ENCODE results near the gene OSBP2.

The OSBP2 gene

DNA sequence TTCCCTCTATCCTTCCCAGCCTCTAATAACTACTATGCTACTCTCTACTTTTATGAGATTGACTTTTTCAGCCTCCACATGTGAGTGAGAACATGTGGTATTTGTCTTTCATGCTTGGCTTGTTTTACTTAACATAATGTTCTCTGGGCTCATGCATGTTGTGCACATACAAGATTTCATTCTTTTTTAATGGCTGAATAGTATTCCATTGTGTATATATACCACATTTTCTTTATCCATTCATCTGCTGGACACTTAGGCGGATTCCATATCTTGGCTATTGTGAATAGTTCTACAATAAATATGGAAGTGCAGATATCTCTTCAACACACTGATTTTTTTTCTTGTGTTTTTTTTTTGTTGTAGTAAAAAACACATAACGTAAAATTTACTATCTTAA, 19.4 kb downstream of the OSBP2 start:
- H3K4me1 ChIP-seq (ENCODE audit: insufficient read depth, low read length, severe bottlenecking), result no peaks in the 10 kb centered on the region
- H3K27ac ChIP-seq (ENCODE audit: low read depth, low read length, poor library complexity, severe bottlenecking), result no peak overlapping the region
- H3F3A ChIP-seq (ENCODE audit: insufficient read depth, low read length), result no peaks in the 10 kb centered on the region
- no peak overlapping the region for H3K4me3 ChIP-seq (ENCODE audit: low read depth, low read length, poor library complexity, severe bottlenecking)
- no peak overlapping the region for H2AFZ ChIP-seq (ENCODE audit: low read length)
- H3K79me2 ChIP-seq (ENCODE audit: insufficient read depth, low read length), result no peaks in the 10 kb centered on the region
- H3K36me3 ChIP-seq (ENCODE audit: insufficient read depth, low read length), result no peaks in the 10 kb centered on the region
- H3K9me2 ChIP-seq (ENCODE audit: low read depth, low read length), result no peaks in the 10 kb centered on the region
- no peaks in the 10 kb centered on the region for H4K20me1 ChIP-seq (ENCODE audit: insufficient read depth, low read length)
- H3K9ac ChIP-seq (ENCODE audit: low read length), result no peak overlapping the region
- no peak overlapping the region for H3K4me2 ChIP-seq (ENCODE audit: low read length)
- no peak for TF ChIP-seq EZH2 (IDR thresholded peaks at IDR 0.05; ENCODE audit: borderline replicate concordance, low read length)
- H3K9me3 ChIP-seq (ENCODE audit: low read length), result no peaks in the 10 kb centered on the region
- H3K27me3 ChIP-seq (ENCODE audit: insufficient read depth, low read length), result no peaks in the 10 kb centered on the region

DNA sequence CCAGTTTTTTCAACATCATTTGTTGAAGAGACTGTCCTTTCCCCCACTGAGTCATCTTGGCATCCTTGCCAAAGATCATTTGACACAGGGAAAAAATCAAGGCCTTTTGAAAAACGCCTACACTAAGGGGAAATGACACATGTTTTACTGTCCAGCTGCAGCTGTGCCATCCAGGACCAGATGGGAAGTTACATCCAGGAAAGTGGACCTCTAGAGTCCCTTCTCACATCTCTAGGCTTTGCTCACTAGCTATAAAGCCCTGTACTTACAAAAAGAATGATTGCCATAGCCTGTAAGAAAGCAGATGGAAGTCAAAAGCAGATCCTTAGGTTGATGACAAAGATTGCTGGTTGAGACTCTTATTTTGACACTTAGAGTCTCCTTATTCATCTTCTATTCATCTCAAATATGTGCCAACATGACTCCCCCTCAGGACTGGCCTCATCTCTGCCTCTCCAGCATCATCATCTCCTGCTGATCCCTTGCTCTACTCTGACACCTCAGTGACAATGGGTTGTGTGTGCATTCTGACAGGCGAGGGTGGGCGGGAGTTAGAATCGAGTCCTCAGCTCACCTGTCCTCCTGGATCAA, 22.8 kb downstream of the OSBP2 start:
- H3K27me3 ChIP-seq (ENCODE audit: insufficient read depth, low read length), result no peaks in the 10 kb centered on the region
- H3K9ac ChIP-seq (ENCODE audit: low read length), result no peak overlapping the region
- H3K9me2 ChIP-seq (ENCODE audit: low read depth, low read length), result no peaks in the 10 kb centered on the region
- no peak overlapping the region for H2AFZ ChIP-seq (ENCODE audit: low read length)
- H3F3A ChIP-seq (ENCODE audit: insufficient read depth, low read length), result no peaks in the 10 kb centered on the region
- no peaks in the 10 kb centered on the region for H4K20me1 ChIP-seq (ENCODE audit: insufficient read depth, low read length)
- H3K4me2 ChIP-seq (ENCODE audit: low read length), result no peak overlapping the region
- H3K36me3 ChIP-seq (ENCODE audit: insufficient read depth, low read length), result no peaks in the 10 kb centered on the region
- H3K9me3 ChIP-seq (ENCODE audit: low read length), result no peaks in the 10 kb centered on the region
- TF ChIP-seq EZH2 (IDR thresholded peaks at IDR 0.05; ENCODE audit: borderline replicate concordance, low read length), result no peak
- H3K79me2 ChIP-seq (ENCODE audit: insufficient read depth, low read length), result no peaks in the 10 kb centered on the region
- no peak overlapping the region for H3K27ac ChIP-seq (ENCODE audit: low read depth, low read length, poor library complexity, severe bottlenecking)
- no peak overlapping the region for H3K4me3 ChIP-seq (ENCODE audit: low read depth, low read length, poor library complexity, severe bottlenecking)
- H3K4me1 ChIP-seq (ENCODE audit: insufficient read depth, low read length, severe bottlenecking), result no peaks in the 10 kb centered on the region

DNA sequence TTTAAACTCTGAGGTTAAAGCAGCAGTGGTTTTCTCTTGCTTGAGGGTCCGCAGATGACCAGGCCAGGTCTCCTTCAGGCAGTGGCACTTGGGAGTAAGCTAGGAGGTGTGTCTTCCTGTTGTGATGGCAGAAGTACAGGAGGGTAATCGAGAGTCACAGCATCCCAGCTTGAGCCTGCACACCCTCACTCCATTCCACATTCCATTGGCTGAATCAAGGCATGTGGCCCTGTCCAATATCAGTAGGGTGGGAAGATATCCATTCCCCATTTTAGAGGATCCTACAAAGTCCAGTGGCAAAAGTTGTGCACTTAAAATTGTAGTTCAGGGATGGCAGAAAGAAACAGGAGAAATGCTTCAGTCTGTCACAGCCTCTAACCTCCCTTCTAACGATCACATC, 23.3 kb downstream of the OSBP2 start:
- no peaks in the 10 kb centered on the region for H4K20me1 ChIP-seq (ENCODE audit: insufficient read depth, low read length)
- H3K4me2 ChIP-seq (ENCODE audit: low read length), result no peak overlapping the region
- H3K27me3 ChIP-seq (ENCODE audit: insufficient read depth, low read length), result no peaks in the 10 kb centered on the region
- no peak overlapping the region for H2AFZ ChIP-seq (ENCODE audit: low read length)
- H3K27ac ChIP-seq (ENCODE audit: low read depth, low read length, poor library complexity, severe bottlenecking), result no peak overlapping the region
- H3K9me2 ChIP-seq (ENCODE audit: low read depth, low read length), result no peaks in the 10 kb centered on the region
- H3K4me1 ChIP-seq (ENCODE audit: insufficient read depth, low read length, severe bottlenecking), result no peaks in the 10 kb centered on the region
- TF ChIP-seq, protein P1, sequence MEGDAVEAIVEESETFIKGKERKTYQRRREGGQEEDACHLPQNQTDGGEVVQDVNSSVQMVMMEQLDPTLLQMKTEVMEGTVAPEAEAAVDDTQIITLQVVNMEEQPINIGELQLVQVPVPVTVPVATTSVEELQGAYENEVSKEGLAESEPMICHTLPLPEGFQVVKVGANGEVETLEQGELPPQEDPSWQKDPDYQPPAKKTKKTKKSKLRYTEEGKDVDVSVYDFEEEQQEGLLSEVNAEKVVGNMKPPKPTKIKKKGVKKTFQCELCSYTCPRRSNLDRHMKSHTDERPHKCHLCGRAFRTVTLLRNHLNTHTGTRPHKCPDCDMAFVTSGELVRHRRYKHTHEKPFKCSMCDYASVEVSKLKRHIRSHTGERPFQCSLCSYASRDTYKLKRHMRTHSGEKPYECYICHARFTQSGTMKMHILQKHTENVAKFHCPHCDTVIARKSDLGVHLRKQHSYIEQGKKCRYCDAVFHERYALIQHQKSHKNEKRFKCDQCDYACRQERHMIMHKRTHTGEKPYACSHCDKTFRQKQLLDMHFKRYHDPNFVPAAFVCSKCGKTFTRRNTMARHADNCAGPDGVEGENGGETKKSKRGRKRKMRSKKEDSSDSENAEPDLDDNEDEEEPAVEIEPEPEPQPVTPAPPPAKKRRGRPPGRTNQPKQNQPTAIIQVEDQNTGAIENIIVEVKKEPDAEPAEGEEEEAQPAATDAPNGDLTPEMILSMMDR (IDR thresholded peaks at IDR 0.05; ENCODE audit: low read length), result no peak
- no peak for TF ChIP-seq EZH2 (IDR thresholded peaks at IDR 0.05; ENCODE audit: borderline replicate concordance, low read length)
- H3K4me3 ChIP-seq (ENCODE audit: low read depth, low read length, poor library complexity, severe bottlenecking), result no peak overlapping the region
- no peaks in the 10 kb centered on the region for H3F3A ChIP-seq (ENCODE audit: insufficient read depth, low read length)
- H3K79me2 ChIP-seq (ENCODE audit: insufficient read depth, low read length), result no peaks in the 10 kb centered on the region
- no peaks in the 10 kb centered on the region for H3K36me3 ChIP-seq (ENCODE audit: insufficient read depth, low read length)
- H3K9me3 ChIP-seq (ENCODE audit: low read length), result no peaks in the 10 kb centered on the region
- no peak overlapping the region for H3K9ac ChIP-seq (ENCODE audit: low read length)

DNA sequence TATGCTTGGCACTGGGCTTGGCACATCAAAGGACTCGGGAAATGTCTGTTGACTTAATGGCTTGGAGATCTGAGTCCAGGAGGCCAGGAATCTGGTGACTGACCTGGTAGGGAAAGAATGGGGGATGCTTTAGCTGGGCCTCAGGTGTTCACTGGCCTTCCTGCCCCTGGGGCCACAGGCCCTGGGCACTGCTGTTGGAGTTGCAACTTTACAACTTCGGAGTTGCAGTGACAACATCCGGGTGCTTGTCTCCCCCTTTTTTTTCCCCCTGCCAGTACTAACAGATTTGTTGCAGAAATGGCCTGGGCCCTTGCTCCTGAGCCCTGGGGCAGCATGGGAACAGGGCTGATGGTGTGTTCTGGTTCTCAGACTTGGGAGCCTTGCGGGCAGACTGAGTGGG, 23.8 kb downstream of the OSBP2 start:
- no peak overlapping the region for H3K27ac ChIP-seq (ENCODE audit: low read depth, low read length, poor library complexity, severe bottlenecking)

More for the DNA sequence above, 23.8 kb downstream of the OSBP2 start:
- no peaks in the 10 kb centered on the region for H3K4me1 ChIP-seq (ENCODE audit: insufficient read depth, low read length, severe bottlenecking)
- TF ChIP-seq, protein P1 (IDR thresholded peaks at IDR 0.05; ENCODE audit: low read length), result no peak
- TF ChIP-seq EZH2 (IDR thresholded peaks at IDR 0.05; ENCODE audit: borderline replicate concordance, low read length), result no peak
- no peak overlapping the region for H3K9ac ChIP-seq (ENCODE audit: low read length)
- H3K9me2 ChIP-seq (ENCODE audit: low read depth, low read length), result no peaks in the 10 kb centered on the region
- no peak overlapping the region for H3K4me3 ChIP-seq (ENCODE audit: low read depth, low read length, poor library complexity, severe bottlenecking)
- no peaks in the 10 kb centered on the region for H3K36me3 ChIP-seq (ENCODE audit: insufficient read depth, low read length)
- no peaks in the 10 kb centered on the region for H3K9me3 ChIP-seq (ENCODE audit: low read length)
- no peaks in the 10 kb centered on the region for H3K79me2 ChIP-seq (ENCODE audit: insufficient read depth, low read length)
- H2AFZ ChIP-seq (ENCODE audit: low read length), result no peak overlapping the region
- no peaks in the 10 kb centered on the region for H3F3A ChIP-seq (ENCODE audit: insufficient read depth, low read length)
- H3K27me3 ChIP-seq (ENCODE audit: insufficient read depth, low read length), result no peaks in the 10 kb centered on the region
- H4K20me1 ChIP-seq (ENCODE audit: insufficient read depth, low read length), result no peaks in the 10 kb centered on the region
- no peak overlapping the region for H3K4me2 ChIP-seq (ENCODE audit: low read length)

Data from OCI-LY1 (cell line).